NCI-H524 (cell line): ENCODE data around the gene C1RL.
"Not testable (repeated sequence)": the region's sequence is repeated elsewhere in the genome, so short reads cannot be mapped to it uniquely, and the experiment has no call there.

Experiments
- DNase-seq, 2 experiments: peaks; one replicate each; lab custom pipeline; 2025; lab: John Stamatoyannopoulos, UW

C1RL gene

GRCh38 chr12:7061596-7061995 lies 47.4 kb downstream of the C1RL start:
- DNase-seq = no peak

- DNase-seq = no peak
Measured at GRCh38 chr12:7061138-7061537, 47.9 kb downstream of the C1RL start.

GRCh38 chr12:7060353-7060954 lies 48.6 kb downstream of the C1RL start, which contains the start of gene C1S:
Gene C1S, plus strand, starts transcription at chr12:7060718. Its CDS starts 1,195 bp downstream, at chr12:7061913.
- DNase-seq = no peak

GRCh38 chr12:7059780-7060179 lies 49.2 kb downstream of the C1RL start:
- DNase-seq = no peak

- no peak for DNase-seq
Measured at GRCh38 chr12:7058850-7059395, 50.1 kb downstream of the C1RL start.

GRCh38 chr12:7058163-7058845 lies 50.7 kb downstream of the C1RL start:
- DNase-seq = no peak

- DNase-seq = not testable (repeated sequence)
Measured at GRCh38 chr12:7055736-7056135, 53.3 kb downstream of the C1RL start.

- no peak for DNase-seq
Measured at GRCh38 chr12:7054925-7055324, 54.1 kb downstream of the C1RL start.

- DNase-seq = not testable (repeated sequence)
Measured at GRCh38 chr12:7049973-7050372, 59.0 kb downstream of the C1RL start.

GRCh38 chr12:7049445-7049951 lies 59.5 kb downstream of the C1RL start:
- DNase-seq = not testable (repeated sequence)

- DNase-seq = no peak
Measured at GRCh38 chr12:7047306-7047705, 61.7 kb downstream of the C1RL start.

GRCh38 chr12:7046383-7047105 lies 62.5 kb downstream of the C1RL start:
- no peak for DNase-seq

GRCh38 chr12:7045913-7046312 lies 63.1 kb downstream of the C1RL start:
- DNase-seq = no peak
